ENCODE results near the gene GMDS.

GRCh38 chr6:2157441-2158127 is 87.8 kb downstream of the GMDS start:
- TF ChIP-seq CTCF (IDR thresholded peaks at IDR 0.05) = no peak
- TF ChIP-seq PRDM15 (CRISPR knock-in tag; IDR thresholded peaks at IDR 0.05) = no peak
- TF ChIP-seq ZNF281 (CRISPR knock-in tag; IDR thresholded peaks at IDR 0.05) = no peak
- TF ChIP-seq FOXP1 (CRISPR knock-in tag; IDR thresholded peaks at IDR 0.05; ENCODE audit: borderline replicate concordance) = no peak
- TF ChIP-seq TCF7 (CRISPR knock-in tag; IDR thresholded peaks at IDR 0.05; ENCODE audit: low read depth) = no peak
- TF ChIP-seq NR3C1 (CRISPR knock-in tag; conservative IDR thresholded peaks at IDR 0.05; ENCODE audit: low read depth) = no peak
- TF ChIP-seq MXD4 (CRISPR knock-in tag; IDR thresholded peaks at IDR 0.05; ENCODE audit: borderline replicate concordance) = no peak
- TF ChIP-seq FOXJ3 (CRISPR knock-in tag; IDR thresholded peaks at IDR 0.05; ENCODE audit: borderline replicate concordance) = no peak
- no peak for TF ChIP-seq MAX (CRISPR knock-in tag; IDR thresholded peaks at IDR 0.05)

Data from WTC11 (cell line).